GM19438 (cell line): ENCODE data around the gene IL22RA2.
"Not testable (repeated sequence)": the region's sequence is repeated elsewhere in the genome, so short reads cannot be mapped to it uniquely, and the experiment has no call there.

ENCODE experiments used
- ATAC-seq: cut with Tn5 transposase; IDR thresholded peaks from one replicate; pipeline ENCODE4 v1.9.1; 2021; ENCODE audit warnings: low read depth; ENCODE audit not compliant: unreplicated experiment

The IL22RA2 gene

GRCh38 chr6:137126875-137127485 lies 46.5 kb downstream of the IL22RA2 start:
- no peak for ATAC-seq

GRCh38 chr6:137123078-137123477 lies 50.4 kb downstream of the IL22RA2 start:
- ATAC-seq, result no peak

GRCh38 chr6:137122612-137123011 lies 50.8 kb downstream of the IL22RA2 start:
- no peak for ATAC-seq

GRCh38 chr6:137121401-137121997 lies 51.9 kb downstream of the IL22RA2 start:
- no peak for ATAC-seq

- ATAC-seq, result no peak
Observed at GRCh38 chr6:137120748-137121147, 52.7 kb downstream of the IL22RA2 start.

GRCh38 chr6:137119196-137120104 lies 54.0 kb downstream of the IL22RA2 start:
- ATAC-seq, result no peak

GRCh38 chr6:137117581-137117980 lies 55.9 kb downstream of the IL22RA2 start:
- ATAC-seq, result no peak

GRCh38 chr6:137116807-137117206 lies 56.6 kb downstream of the IL22RA2 start:
- no peak for ATAC-seq

GRCh38 chr6:137115658-137116057 lies 57.8 kb downstream of the IL22RA2 start:
- no peak for ATAC-seq

GRCh38 chr6:137112067-137112355 lies 61.4 kb downstream of the IL22RA2 start:
- no peak for ATAC-seq

GRCh38 chr6:137111296-137112066 lies 62.0 kb downstream of the IL22RA2 start:
- no peak for ATAC-seq

GRCh38 chr6:137107767-137108105 lies 65.7 kb downstream of the IL22RA2 start:
- no peak for ATAC-seq

GRCh38 chr6:137107047-137107766 lies 66.2 kb downstream of the IL22RA2 start:
- not testable (repeated sequence) for ATAC-seq

GRCh38 chr6:137106183-137106582 lies 67.3 kb downstream of the IL22RA2 start:
- ATAC-seq, result no peak

- no peak for ATAC-seq
Observed at GRCh38 chr6:137105375-137105774, 68.1 kb downstream of the IL22RA2 start.

- ATAC-seq, result no peak
Observed at GRCh38 chr6:137104926-137105325, 68.5 kb downstream of the IL22RA2 start.

GRCh38 chr6:137102851-137103492 lies 70.5 kb downstream of the IL22RA2 start:
- peak; percentile 84 for ATAC-seq

- ATAC-seq, result peak; percentile 26
Observed at GRCh38 chr6:137102050-137102848, 71.2 kb downstream of the IL22RA2 start.
